ENCODE results near the gene SNRPA1.
"Not testable (repeated sequence)": the region's sequence is repeated elsewhere in the genome, so short reads cannot be mapped to it uniquely, and the experiment has no call there.

Gene SNRPA1

DNA sequence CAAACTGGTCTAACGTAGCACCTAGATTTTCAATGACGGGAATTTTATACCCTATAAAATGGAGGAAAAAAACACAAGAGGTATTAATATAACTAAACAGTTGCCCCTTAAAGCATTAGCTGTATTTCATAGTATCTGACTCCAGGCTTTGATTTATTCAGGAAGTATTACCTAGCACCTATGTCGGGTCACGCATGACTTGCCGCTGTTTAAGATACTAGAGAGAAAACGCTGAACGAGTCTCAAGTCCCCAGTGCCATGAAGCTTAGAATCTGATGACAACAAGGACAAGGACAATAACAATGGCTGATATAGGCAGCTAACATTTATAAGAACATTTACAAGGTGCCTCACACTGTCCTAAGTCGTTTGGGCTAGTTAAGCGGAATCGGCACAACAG lies 1.9 kb downstream of the SNRPA1 start:
- no peak for DNase-seq

DNA sequence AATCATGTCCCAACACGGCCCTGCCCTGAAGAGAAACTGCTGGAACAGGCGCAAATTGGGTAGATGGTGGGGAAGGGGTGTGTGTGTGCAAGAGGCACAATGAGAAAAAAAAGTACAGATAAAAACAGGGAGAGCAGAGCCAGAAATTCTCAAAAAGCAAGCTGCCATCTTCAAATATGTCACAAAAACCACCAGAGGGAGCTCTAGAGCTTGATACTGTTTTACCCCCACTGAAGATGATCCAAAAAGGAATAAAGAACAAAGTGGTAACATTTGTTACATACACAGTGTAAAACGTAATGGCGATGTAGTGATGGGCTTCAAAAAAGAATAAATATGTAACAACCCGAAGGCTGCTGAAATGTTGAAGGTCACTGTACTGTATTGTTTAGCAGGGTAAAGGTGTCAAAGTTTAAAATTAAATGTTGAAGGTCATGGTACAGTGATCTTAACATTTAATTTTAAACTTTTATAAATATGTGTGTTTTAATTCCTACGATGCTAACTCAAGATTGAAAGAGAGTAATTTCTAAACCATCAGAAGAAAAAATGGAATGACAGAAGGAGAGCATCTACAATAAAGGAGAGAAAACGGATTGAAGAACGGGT lies 6.0 kb downstream of the SNRPA1 start:
- DNase-seq, result no peak

DNA sequence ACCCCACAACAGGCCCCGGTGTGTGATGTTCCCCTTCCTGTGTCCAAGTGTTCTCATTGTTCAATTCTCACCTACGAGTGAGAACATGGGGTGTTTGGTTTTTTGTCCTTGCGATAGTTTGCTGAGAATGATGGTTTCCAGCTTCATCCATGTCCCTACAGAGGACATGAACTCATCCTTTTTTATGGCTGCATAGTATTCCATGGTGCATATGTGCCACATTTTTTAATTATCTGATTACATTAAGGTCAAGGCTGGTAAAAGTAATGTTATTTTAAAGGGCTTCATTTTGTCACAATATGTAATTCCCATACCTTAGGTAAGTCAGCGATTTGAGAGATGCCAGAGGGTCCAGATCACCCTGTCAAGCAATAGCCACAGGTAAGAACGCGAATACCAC lies 7.7 kb downstream of the SNRPA1 start:
- not testable (repeated sequence) for DNase-seq

DNA sequence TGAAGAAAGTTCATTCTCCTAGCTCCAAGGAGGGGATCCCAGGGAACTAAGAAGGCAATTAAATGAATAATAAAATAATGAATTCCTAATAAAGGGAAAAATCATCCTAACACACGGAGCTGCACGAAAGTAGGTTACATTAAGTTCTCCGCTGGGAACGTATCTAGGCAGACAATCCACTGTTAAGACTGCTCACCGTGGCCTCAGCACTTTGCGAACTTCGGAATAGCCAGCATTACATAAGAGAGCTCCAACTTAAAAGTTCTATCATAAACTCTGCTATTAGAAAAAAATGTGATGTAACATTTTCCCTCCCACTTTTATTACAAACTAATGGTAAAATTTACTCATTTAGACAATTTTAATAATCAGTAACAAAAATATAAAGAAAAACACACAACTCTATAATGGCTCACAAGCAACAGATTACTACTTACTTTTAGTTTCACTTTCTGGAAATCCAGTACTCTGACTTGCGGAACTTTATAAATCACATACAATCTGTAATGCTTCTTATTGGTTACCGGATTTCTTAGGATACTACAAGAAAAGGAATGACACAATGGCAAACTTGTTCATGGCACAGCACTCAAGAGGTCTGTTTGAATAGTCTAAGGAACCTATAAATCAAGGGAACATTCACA lies 8.5 kb downstream of the SNRPA1 start:
- DNase-seq, result no peak

DNA sequence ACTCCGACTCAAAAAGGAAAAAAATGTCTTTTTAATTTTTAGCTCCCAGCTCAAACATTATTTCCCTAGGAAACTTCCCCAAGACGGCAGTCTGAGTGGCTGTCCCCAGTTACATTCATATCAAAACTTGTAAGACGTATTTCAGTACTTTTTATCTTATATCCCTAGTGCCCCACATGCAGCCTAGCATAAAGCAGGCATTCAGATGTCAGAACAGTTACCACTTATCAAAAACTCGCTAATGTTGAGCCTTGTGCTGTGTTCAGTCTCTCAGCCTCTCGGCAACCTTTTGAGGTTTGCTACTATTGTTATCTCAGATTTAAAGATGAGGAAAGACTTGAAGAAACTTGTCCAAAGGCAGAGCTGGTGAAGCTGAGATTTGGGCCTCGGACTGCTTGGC lies 11.1 kb downstream of the SNRPA1 start:
- DNase-seq, result no peak

DNA sequence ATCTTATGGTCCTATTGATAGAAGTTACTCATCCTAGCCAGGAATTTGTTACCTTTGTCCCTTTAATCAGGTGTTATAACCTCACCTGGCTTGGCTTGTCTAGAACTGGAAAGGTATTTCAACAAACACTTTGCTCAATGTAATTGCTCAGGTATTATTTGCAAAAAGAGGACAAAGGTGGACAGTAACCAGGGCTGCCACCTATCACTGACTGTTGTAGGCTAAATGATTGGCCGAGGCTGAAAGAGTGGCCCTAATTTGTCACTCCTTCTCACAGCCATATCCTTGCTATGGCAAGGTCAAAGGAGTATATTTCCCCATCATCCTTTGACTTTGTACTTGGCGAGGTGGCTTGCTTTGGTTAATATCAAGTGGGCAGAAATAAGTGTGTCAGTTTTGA lies 15.0 kb downstream of the SNRPA1 start:
- DNase-seq, result no peak

DNA sequence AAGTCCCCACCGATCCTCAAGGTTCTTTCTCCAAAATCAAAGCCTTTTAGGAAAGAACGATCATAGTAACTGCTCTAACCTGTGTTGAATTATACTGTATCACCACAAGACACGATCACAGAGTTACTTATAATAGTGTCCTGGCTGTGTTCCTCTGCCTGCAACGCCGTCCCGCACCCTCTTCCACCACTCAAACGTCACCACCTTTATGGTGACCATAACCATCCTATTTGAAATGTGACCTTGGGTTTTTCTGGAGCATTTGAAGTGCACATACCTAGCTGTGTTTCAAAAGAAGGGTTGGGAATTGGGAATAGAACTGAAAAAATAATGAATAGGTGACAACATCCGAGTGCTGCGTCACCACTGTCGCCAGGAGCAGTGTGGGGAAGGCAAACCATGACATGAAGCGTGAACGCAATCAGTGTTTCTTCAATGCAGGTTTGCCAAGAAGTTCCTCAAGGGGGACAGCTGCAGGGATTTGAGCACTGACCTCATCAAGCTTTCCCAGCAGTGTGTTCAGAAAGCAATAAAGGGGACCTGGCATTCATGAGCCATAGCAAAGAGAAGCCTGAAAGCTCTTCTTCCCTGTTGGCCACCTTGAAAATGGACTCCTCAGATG lies 17.0 kb downstream of the SNRPA1 start:
- no peak for DNase-seq

DNA sequence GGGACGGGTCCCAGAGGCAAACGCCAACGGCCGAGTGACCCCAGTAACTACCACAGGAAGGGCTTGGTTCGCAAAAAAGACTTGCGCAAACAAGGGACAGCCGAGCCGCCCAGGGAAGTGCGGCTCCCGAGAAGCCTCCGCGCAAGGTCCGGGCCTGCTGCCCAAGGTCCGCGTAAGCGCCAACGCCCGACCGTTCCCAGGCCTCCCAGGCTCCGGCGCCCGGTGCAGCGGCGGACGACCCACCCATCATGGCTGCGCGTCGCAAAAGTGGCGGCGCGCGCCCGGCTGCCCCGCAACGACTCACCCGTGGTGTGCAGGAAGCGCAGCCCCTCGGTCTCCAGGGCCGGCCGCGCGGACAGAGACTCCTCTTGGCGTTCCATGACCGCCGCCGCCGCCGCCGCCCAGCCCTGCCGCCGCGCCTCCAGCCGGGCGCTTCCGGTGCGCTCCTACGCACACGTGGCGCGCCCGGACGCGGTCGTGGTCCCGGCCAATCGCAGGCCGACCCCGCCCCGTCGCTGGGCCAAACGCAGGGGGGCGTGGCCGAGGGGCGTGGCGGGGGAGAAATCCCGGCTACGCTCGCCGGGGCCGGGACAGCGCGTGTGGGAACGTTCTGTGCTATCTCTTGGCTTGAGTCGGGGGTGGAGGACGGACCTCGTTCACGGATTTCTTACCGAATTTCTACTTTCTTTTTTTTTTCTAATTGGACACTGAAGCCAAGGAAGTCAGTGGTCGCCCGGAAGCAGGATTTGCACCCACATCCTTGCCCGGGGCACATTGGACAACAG lies 17.8 kb downstream of the SNRPA1 start, which contains the start of gene SELENOS:
Gene SELENOS, minus strand, starts transcription at position 448 of the 785 bp plus-strand sequence. Its CDS starts 68 bp downstream, at position 380.
- peak; percentile 45 for DNase-seq

DNA sequence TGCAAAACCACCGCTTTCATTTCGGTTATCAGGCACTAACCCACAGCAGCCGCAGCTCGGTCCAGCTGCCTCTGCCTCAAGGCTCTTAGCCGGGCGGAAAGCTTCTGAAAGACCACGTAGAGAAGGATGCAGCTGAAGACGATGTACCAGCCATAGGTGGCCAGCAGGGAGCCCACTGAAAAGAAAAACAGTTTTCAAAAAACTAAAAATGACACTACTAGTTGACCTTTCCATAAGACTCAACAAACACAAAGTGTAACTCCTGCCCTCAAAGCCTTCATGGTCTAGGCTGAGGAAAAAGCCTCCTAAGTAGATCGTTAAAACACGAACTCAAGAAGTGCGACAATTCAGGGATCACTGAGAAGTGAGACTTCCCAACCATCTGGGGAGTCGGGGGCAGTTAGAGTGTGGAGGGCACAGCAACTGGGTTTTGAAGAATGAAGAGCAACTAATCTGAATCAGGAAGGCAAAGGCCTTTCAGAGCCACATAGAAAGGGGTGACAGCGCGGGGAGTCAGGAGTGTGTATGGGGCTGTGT lies 18.5 kb downstream of the SNRPA1 start:
- no peak for DNase-seq

DNA sequence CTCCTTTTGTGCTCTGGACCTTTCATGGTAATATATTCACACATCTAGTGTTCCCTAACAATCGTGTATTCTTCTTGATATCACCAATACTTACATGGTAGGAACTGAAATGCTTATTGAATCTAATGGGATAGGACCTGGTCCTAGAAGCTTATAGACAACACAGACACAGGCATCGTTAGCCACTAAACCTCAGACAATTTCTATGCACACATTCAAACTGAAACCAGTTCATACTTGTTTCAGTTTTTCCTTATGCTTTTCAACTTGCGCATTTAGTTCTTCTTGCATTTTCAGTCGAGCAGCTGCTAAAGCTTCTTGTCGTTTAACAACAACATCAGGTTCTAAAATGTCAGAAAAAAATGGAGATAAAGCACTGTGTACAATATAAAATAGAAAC lies 20.0 kb downstream of the SNRPA1 start:
- DNase-seq, result no peak

DNA sequence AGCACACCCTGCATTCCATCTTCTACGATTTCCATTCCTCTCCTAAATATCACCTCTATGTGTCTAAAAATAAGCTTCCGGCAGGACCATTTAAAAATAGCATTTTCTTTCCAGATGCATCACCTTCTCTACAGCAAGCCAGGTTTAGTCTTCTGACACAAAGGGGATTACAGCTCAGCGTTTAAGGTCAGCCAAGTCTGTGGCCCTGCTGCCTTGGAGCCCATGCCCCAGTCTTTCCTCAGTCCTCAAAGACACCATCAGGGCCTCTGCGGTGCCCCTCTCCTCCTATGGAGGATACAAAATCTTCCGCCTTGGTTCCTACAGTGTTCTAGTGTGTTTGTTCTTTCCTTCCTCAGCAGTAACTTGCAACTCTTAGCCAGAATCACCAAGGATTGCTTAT lies 21.5 kb downstream of the SNRPA1 start:
- no peak for DNase-seq

DNA sequence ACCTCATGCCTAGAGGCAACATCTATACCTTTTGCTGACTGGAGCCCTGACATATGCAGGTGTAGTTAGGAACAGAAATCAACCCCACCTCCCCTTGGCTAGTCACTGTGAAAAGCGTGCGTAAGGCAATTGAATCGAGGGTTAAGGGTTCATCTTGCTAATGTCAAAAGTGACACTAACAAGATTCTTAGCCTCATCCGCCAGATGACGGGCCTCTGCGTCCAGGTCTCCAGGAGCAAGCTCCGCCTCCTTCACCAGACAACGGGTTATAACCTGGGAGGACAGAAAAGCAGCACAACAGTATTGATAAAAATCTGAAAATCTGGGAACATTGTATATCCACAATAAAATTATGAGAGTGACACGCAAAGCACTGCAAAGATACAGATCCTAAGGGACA lies 22.5 kb downstream of the SNRPA1 start:
- no peak for DNase-seq

DNA sequence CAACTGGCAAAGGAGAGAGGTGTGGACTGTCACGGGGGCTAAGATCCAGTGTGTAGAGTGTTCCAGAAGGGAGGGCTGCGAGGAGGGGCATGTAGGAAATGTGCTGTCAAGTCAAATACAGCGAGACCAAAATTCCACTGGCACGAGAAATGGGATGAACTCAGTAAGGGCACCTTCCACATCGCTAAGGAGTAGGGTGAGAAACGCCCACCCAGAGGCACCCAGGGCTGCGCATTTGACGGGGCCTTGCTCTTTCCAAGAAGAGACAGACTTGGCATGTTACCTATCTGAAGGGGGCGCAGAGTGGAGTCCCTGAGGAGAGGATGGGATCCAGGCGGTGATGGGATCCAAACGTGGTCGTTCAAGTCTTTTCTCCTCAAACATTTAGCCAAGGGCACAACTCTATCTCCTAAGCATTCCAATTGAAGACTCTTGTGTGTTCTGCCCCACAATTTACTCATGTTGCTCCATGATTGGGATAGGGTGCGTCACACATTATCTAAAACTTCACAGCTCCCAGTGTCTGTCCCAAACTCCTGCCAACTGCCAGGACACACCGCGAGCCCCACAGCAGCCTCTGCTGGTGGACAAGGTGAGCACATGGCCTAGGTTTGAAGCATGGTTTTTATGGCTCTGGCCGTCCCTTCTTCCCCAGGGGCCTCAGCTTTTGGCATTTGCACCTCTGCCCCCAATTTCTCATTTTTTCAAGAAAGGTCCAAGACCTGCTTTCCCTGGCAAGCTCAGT lies 25.4 kb downstream of the SNRPA1 start:
- no peak for DNase-seq

DNA sequence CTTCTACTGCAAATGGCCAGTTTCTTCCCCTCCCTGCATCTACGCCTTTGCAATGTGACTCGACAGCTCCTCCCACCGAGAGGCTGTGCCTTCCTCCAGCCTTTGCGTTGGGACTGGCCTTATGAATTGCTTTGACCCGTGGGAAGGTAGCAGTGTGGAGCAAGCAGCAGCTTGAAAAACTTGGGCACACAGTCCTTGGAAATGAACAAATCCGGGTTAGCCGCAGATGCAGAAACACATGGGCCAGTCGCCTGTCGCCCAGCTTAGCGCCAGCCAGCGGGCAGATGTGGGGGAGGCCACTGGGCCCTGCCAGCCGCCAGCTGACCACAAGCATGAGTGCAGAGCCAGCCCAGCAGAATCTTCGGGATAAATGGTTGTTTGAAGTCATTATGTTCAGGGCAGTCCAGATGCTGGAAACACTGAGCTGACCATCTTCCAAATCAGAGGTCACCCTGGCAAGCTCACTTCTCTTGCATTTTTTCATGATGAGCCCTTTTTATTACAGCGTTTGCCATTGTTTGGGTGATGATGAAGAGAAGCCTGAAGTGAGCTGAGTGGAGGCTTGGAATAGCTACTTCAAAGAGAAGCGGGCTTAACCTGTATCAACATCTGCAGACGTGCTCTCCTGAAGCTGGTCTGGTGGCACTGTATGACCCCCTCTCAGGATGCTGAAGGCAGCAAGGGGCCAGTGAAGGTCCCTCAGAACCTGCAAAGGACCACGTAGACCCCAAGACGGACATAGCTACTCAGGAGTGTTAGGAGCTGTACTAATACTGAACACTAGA lies 27.5 kb downstream of the SNRPA1 start:
- no peak for DNase-seq

DNA sequence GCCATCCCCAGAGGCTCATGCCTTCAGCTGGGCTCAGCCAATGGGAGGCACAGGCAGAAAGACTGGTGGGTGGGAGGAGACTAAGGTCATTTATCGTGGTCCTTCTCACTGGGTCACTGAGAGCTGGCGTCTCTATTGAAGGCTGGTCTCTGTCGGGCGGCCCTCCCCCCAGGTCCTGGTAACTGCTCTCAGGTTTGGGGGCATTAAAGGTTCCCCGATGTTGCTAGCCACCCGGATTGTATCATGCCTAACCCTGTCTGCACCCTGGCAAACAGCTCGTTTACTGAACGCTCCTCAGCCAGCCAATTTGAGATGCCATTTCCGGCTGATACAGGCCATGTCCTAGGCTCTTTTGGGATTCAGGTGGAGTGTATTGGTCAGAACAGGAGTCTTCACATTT lies 28.3 kb downstream of the SNRPA1 start:
- DNase-seq, result no peak

DNA sequence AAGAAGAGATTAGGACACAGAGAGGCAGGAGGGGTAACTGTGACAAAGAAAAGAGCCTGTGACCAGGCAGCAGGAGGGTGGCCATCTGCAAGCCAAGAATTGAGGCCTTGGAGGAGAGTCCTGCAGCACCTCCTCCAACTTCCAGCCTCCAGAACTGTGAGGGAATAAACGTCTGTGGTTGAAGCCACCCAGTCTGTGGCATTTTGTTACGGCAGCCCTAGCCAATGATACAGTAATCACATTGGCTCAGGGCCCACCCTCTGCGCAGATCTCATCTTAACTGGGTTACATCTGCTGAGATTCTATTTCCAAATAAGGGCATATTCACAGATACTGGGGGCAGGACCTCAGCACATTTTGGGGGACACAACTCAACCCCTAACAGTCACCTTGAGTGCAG lies 29.0 kb downstream of the SNRPA1 start:
- no peak for DNase-seq

DNA sequence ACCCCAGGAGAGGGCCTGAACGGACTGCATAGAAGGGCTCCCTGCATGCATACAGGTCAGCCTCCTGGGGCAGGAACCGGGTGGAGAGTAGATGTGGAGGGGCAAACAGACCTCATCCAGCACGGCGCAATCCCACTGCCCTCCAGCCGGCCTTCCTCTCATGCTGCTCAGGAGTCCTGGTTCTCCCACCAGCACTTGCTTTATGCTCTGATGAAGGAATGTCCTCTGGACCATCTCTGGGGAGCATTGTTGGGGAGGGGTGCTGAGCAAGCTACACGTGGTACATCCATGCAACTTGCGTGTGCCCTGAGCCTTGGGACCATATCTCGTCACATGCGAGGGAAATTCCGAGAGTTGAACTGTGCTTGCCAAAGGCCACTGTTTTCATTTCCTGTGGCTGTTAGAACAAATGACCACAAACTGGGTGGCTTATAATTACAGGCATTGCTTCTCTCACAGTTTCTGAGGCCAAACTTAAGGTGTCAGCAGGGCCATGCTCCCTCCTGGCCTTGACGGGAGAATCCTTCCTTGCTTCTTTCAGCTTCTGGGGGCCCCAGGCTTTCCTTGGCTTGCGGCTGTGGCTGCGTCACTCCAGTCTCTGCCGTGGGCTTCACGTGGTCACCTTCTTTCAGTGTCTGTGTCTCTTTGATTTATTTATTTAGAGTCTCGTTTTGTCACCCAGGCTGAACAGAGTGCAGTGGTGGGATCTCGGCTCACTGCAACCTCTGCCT lies 30.0 kb downstream of the SNRPA1 start:
- DNase-seq, result no peak

DNA sequence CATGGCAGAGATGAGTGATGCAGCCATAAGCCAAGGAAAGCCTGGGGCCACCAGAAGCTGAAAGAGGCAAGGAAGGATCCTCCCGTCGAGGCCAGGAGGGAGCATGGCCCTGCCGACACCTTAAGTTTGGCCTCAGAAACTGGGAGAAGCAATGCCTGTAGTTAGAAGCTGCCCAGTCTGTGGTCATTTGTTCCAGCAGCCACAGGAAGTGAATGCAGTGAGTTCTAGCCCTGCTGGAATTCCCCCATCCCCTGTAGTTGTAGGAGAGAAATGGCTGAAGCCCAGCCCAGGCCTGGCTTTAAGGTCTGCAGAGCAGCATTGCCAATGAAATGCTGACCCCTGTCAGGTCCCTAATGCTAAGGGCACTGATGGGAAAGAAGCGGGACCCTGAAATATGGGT lies 31.0 kb downstream of the SNRPA1 start:
- DNase-seq, result no peak

DNA sequence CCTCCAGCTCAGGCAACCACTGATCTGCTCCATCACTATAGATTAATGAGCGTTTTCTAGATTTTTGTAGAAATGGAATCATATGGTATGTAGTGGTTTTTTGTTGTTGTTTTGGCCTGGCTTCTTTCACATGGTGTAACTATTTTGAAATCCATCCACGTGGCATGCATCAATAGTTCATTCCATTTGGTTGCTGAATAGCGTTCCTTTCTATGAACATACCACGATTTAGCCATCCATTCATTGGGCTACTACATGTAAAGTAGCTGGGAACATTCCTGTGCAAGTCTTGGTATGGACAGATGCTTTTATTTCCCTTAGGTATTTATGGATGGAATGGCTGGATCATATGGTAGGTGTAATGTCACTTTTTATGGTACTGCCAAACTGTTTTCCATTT lies 32.5 kb downstream of the SNRPA1 start:
- DNase-seq, result no peak

DNA sequence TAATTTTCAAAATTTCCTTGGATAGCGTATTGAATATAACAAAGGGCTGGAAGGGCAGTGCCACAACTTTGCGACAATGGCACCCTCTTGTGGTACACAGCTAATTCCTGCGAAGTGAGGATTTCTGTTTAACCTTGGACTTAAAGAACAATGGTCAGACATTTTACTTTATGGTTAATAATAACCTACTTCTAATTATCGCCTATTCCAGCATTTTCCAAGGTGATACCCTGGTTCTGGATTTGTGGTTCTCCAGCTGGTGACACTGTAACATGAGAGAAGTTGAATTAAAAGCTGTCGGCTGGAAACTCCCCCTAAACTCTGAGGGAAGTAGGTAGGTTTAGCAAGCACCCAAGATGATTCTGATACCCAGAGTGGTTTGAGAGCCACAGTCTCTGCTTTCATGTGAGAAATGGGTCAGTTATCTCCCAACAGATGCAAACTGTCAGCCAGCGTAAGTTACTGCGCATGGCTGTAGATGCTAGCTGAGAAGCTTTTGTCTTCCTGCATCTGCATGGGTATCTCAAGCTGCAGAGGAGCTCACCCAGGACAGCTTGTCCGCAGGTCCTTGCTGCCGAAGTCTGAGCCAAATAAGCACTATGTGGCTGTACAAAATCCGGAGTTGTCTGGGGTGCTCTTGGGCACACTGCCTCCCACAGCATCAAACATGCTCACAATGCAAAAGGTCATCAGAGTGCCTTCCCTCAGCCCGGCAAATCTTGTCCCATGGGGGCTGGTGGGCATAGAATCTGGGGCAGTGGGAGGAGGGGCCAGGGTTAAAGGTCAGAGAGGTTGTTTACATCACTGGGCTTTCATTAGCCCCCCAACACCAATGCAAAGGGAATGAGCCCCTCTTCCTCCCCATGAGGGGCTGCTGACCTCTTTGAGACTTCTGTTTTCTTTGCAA lies 36.6 kb downstream of the SNRPA1 start:
- DNase-seq, result peak; percentile 5
